Cortex of kidney (tissue), 1 donor: ENCODE data around the gene COL26A1.
"Not testable (repeated sequence)": the region's sequence is repeated elsewhere in the genome, so short reads cannot be mapped to it uniquely, and the experiment has no call there.

Experiments
- DNase-seq: peaks from one replicate; lab custom pipeline; 2025; lab: John Stamatoyannopoulos, UW

The COL26A1 gene

GRCh38 chr7:101402835-101403234, 40.2 kb downstream of the COL26A1 start:
- no peak for DNase-seq

- DNase-seq: no peak
These were observed 42.9 kb downstream of the COL26A1 start for GRCh38 chr7:101405474-101406067.

- no peak for DNase-seq
These were observed 48.2 kb downstream of the COL26A1 start for GRCh38 chr7:101410743-101411507.

- DNase-seq: no peak
These were observed 48.8 kb downstream of the COL26A1 start for GRCh38 chr7:101411508-101411874.

- no peak for DNase-seq
These were observed 50.3 kb downstream of the COL26A1 start for GRCh38 chr7:101412976-101413375.

- no peak for DNase-seq
These were observed 56.0 kb downstream of the COL26A1 start for GRCh38 chr7:101418694-101419093.

- no peak for DNase-seq
These were observed 57.2 kb downstream of the COL26A1 start for GRCh38 chr7:101419831-101420230.

GRCh38 chr7:101420436-101420835, 57.8 kb downstream of the COL26A1 start:
- no peak for DNase-seq

- DNase-seq: no peak
These were observed 59.9 kb downstream of the COL26A1 start for GRCh38 chr7:101422356-101423195.

- DNase-seq: no peak
These were observed 63.8 kb downstream of the COL26A1 start for GRCh38 chr7:101426303-101427011.

- DNase-seq: no peak
These were observed 65.6 kb downstream of the COL26A1 start for GRCh38 chr7:101428093-101428866.

GRCh38 chr7:101432316-101432715, 69.6 kb downstream of the COL26A1 start:
- DNase-seq: no peak

GRCh38 chr7:101433688-101434087, 71.0 kb downstream of the COL26A1 start:
- DNase-seq: no peak

GRCh38 chr7:101434155-101434554, 71.5 kb downstream of the COL26A1 start:
- not testable (repeated sequence) for DNase-seq

- no peak for DNase-seq
These were observed 73.0 kb downstream of the COL26A1 start for GRCh38 chr7:101435461-101436220.

- no peak for DNase-seq
These were observed 73.6 kb downstream of the COL26A1 start for GRCh38 chr7:101436221-101436735.

- DNase-seq: no peak
These were observed 74.3 kb downstream of the COL26A1 start for GRCh38 chr7:101436857-101437576.

GRCh38 chr7:101441890-101442289, 79.2 kb downstream of the COL26A1 start:
- DNase-seq: no peak

- no peak for DNase-seq
These were observed 79.9 kb downstream of the COL26A1 start for GRCh38 chr7:101442426-101443070.
